GM21723 (cell line): ENCODE measurements around the gene JMJD8.

Experiments used
- ATAC-seq: cut with Tn5 transposase; IDR thresholded peaks from one replicate; pipeline ENCODE4 v1.9.1; 2021; ENCODE audit warnings: mild to moderate bottlenecking, moderate library complexity; ENCODE audit not compliant: unreplicated experiment

JMJD8 gene

DNA sequence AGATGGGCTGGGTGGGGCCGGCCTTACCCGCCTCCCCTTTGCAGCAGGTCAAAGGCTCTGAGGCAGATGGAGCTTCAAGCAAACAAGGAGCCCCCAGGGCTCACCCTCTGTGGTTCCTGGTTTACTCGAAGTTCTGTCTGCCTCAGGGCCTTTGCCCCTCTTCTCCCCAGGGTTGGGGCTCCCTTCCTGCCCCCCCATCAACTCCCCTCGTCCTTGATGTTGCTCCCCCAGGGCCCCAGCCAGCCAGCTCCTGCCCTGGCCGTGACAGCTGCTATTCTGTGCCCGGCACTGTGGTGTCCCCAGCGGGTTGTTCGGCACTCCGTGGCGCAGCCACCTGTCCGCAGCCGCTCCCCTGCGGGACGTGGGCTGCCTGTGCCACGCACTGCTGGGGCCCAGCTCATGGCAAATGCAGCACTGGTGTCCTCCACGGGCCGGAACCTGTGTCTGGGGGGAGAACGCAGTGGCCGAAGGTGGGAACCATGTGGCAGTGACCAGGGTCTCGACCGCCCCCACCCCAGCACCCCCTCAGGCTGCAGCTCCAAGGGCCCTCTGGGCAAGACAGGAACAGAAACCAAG is 26.5 kb upstream of the JMJD8 start:
- ATAC-seq = no peak

DNA sequence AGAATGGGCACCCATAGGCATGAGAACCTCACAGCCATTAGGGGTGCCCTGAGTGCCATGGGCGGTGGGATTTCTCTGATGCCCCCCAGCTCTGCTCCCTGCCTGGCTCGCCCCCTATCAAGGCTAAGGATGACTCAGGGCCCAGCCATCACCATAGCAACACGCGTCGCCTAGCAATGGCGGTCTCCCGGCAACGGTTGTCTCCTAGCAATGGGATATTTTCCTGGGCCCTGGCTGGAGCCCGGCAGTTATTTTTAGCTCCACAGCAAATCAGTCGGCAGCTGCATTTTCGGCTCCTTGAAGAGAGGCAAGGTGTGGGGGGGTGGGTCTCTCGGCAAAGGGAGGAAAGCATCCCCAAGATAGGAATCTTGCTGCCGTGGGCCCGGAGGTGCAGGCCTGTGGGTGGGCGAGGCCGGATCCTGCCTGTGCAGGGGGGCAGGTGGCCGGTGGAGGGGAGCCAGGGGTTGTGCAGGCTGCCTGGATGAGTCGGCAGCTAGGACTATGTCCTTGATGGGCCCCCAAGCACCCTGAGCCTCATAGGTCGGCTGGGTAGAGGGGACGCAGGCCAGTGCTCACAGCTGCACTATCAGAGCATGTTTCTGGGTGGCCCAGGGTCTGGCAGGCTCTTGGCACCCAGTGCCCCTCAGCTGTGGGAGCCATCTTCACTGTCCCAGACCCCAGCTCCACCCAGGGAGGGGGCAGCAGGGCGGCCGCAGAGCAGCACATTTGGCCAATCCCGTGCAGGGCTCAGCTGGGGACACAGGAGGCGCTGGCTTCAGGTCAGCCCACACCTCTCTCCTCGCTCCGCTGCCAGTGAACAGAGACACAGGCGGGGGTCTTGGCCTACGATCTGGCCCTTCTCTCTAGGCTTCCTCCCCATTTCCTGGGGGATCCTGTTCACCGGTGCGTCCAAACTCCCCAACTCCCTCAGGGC is 25.7 kb upstream of the JMJD8 start:
- no peak for ATAC-seq

- ATAC-seq = no peak
Measured at GRCh38 chr16:708959-709358, 24.8 kb upstream of the JMJD8 start.

- ATAC-seq = no peak
Measured at GRCh38 chr16:708019-708418, 23.9 kb upstream of the JMJD8 start.

GRCh38 chr16:707062-707538 is 23.0 kb upstream of the JMJD8 start:
- no peak for ATAC-seq

- ATAC-seq = no peak
Measured at GRCh38 chr16:706189-707061, 22.3 kb upstream of the JMJD8 start.

GRCh38 chr16:705431-706188 is 21.5 kb upstream of the JMJD8 start, which contains the start of gene FBXL16:
Gene FBXL16, minus strand, starts transcription at chr16:705801. Its CDS starts 8,396 bp downstream, at chr16:697405.
- no peak for ATAC-seq

GRCh38 chr16:704552-705380 is 20.6 kb upstream of the JMJD8 start:
- no peak for ATAC-seq

GRCh38 chr16:704047-704446 is 19.9 kb upstream of the JMJD8 start:
- no peak for ATAC-seq

DNA sequence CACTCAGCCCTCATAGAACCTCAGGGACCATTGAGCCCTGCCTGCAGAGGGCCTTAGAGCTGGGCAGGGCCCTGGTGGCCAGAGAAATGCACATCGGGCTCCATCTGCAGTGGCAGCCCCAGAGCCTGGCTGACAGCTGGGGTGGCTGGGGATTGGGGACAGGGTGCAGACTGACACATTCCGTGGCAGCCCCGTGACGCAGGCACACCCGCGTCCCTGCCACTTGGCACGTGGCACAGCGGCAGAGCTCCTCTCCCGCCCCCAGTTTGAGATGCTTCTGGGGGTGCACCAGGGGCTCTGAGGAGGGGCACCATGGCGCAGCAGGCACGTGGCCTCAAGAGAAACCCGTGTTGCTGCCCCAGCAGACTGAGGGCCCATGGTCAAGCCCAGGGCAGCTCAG is 19.3 kb upstream of the JMJD8 start:
- no peak for ATAC-seq

GRCh38 chr16:702341-702740 is 18.2 kb upstream of the JMJD8 start:
- ATAC-seq = no peak

- ATAC-seq = no peak
Measured at GRCh38 chr16:700684-701584, 16.8 kb upstream of the JMJD8 start.

DNA sequence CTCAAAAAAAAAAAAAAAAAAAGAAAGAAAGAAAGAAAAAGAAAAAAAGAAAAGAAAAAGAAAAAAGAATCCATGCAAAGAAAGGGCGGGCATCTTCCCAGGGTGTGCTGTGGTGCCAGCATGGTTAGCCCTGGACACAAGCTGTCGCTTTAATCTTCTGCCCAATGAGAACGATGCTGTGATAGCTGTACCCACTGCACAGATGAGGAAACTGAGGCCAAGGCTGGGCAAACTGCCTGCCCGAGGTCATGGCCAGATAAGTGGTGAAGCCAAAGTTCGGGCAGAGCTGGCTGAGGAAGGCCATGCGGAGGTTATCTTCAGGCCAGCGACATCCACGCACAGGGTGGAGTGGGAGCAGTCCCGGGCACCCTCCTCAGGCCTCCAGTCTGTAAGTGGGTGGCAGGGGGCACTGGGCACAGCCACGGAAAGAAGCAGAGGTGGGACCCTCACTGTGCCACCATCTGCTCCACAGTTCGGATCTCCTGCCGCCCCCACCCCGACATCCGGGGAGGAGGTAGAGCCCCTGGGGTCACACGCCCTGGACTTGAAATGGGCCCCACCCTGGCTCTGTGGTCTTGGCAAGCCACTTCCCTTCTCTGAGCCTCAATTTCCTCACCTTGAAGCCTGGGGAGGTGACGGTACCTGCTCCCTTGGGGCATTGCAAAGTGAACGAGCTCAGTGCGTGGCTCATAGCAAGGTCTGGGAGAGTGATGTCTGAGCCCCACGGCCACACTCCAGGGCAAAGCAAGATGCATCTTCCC is 15.0 kb upstream of the JMJD8 start:
- no peak for ATAC-seq

- no peak for ATAC-seq
Measured at GRCh38 chr16:695355-696089, 11.4 kb upstream of the JMJD8 start.

GRCh38 chr16:694863-695354 is 10.8 kb upstream of the JMJD8 start:
- no peak for ATAC-seq

DNA sequence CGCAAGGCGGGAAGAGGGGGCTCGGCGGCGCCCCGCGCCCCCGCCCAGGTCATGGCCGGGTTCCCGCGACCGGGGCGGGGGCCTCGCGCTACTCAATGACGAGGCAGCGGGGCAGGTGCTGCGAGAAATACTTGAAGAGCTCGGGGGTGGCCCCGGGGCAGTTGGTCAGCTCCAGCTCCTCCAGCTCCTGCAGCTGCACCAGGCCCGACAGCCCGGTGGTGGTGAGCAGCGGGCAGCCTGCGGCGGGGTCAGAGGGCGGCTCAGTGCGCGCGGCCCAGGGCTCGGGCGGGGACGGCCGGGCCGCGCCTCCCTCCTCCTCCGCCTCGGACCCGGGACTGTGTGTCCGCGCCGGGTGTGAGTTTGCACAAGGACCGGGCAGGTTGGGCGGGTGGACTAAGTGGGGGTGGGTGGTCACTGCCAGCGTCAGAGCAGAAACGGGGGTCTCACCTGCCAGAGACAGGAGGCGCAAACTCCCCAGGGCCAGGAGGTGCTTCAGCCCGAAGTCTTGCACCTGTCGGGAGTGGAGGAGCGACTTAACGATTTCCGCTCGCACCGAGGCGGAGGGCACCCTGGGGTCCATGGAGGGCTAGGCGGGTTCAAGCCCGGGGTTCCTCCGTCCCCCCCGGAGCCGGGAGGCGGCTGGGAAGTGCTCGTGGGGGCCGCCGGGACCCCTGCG is 10.2 kb upstream of the JMJD8 start:
- ATAC-seq = no peak
